Endothelial cell of umbilical vein (primary cell): ENCODE measurements around the gene C10orf53. TPM values are rescaled to one million over a fixed set of nuclear protein-coding genes. Genes with fewer than 3 reads are reported as not detected.

ENCODE experiments used
- BruUV-seq: library from RNA; stranded (reverse); fragments of 400-500 nt; replicated peaks from 2 replicates; lab custom pipeline; 2021; lab: Mats Ljungman, UMichigan
- CTCF ChIA-PET: fragments of 300-600, 350-600 bp; sonication (Branson Sonifier 250); formaldehyde crosslinking; loops from one replicate; lab custom pipeline; 2021; ENCODE audit warnings: antibody characterized with exemption, inconsistent platforms; lab: Charles Lee
- POLR2A ChIA-PET: fragments of 300-600, 350-600 bp; sonication (Branson Sonifier 250); formaldehyde crosslinking; loops from one replicate; lab custom pipeline; 2021; ENCODE audit warnings: antibody characterized with exemption, inconsistent platforms; lab: Charles Lee
- DNase-seq: peaks from one replicate; pipeline ENCODE4 v3.0.0-alpha.2; 2011; ENCODE audit warnings: low read depth, low spot score
- FAIRE-seq: peaks from 2 replicates; lab custom pipeline; 2011; peaks lifted over from hg19 to GRCh38; lab: Jason Lieb, UNC
- H2AFZ ChIP-seq: 2 replicates; pipeline ENCODE4 v1.6.0; 2012; ENCODE audit warnings: low read depth, low read length, control low read depth, inconsistent platforms
- H3K27ac ChIP-seq: 2 replicates; pipeline ENCODE4 v1.5.1; 2011; ENCODE audit warnings: low read depth, mild to moderate bottlenecking, control low read depth, low read length, moderate library complexity; ENCODE audit not compliant: insufficient read depth
- H3K27me3 ChIP-seq, 2 experiments: 2 replicates each; pipeline versions ENCODE4 v1.6.0 to v1.6.1; 2011; ENCODE audit warnings: low read length in 2 of 2, mixed read lengths in 1 of 2; ENCODE audit not compliant: control insufficient read depth in 2 of 2, insufficient read depth in 2 of 2
- H3K36me3 ChIP-seq, 2 experiments: 2 replicates in 1 of 2; 3 replicates in 1 of 2; pipeline ENCODE4 v1.5.1; 2011; ENCODE audit warnings: low read length in 2 of 2, mild to moderate bottlenecking in 1 of 2, moderate library complexity in 1 of 2; ENCODE audit not compliant: control insufficient read depth in 2 of 2, insufficient read depth in 2 of 2; ENCODE audit errors: extremely low read depth in 1 of 2
- H3K4me1 ChIP-seq: 3 replicates; pipeline ENCODE4 v1.5.1; 2011; ENCODE audit warnings: mild to moderate bottlenecking, low read length; ENCODE audit not compliant: control insufficient read depth, insufficient read depth; ENCODE audit errors: extremely low read depth
- H3K4me2 ChIP-seq: 2 replicates; pipeline ENCODE4 v1.6.1; 2011; ENCODE audit warnings: low read length, control low read depth, mixed read lengths; ENCODE audit not compliant: insufficient read depth
- H3K4me3 ChIP-seq, 3 experiments: fragments of 200-600 bp in 1 of 3; sonication (generic), shearing (Covaris generic) in 1 of 3; replicated peaks in 1 of 3; 2 replicates each; pipeline ENCODE4 v1.5.1; 2011 to 2016; ENCODE audit warnings: control low read depth in 3 of 3, low read length in 3 of 3, mild to moderate bottlenecking in 2 of 3, inconsistent platforms in 1 of 3, low read depth in 1 of 3, moderate library complexity in 1 of 3; ENCODE audit not compliant: insufficient read depth in 1 of 3
- H3K79me2 ChIP-seq: 2 replicates; pipeline ENCODE4 v1.6.0; 2012; ENCODE audit warnings: low read length, inconsistent platforms; ENCODE audit not compliant: control insufficient read depth, insufficient read depth
- H3K9ac ChIP-seq: replicated peaks from 2 replicates; pipeline ENCODE3; 2011; ENCODE audit warnings: low read length, control low read depth; ENCODE audit not compliant: insufficient read depth; ENCODE audit errors: extremely low read depth
- H3K9me1 ChIP-seq: replicated peaks from 3 replicates; pipeline ENCODE4 v1.6.0; 2011; ENCODE audit warnings: mild to moderate bottlenecking, low read length; ENCODE audit not compliant: control insufficient read depth, insufficient read depth; ENCODE audit errors: extremely low read depth
- H3K9me3 ChIP-seq: replicated peaks from 2 replicates; pipeline ENCODE4 v1.5.1; 2012; ENCODE audit warnings: low read length, inconsistent platforms; ENCODE audit not compliant: control insufficient read depth, insufficient read depth
- H4K20me1 ChIP-seq: replicated peaks from 2 replicates; pipeline ENCODE3; 2011; ENCODE audit warnings: mild to moderate bottlenecking, low read length; ENCODE audit not compliant: control insufficient read depth, insufficient read depth; ENCODE audit errors: extremely low read depth
- EZH2 ChIP-seq: IDR thresholded peaks from 2 replicates; pipeline ENCODE4 v1.6.1; 2012; ENCODE audit warnings: borderline replicate concordance, low read depth, mild to moderate bottlenecking, moderate library complexity, low read length, inconsistent platforms; ENCODE audit not compliant: severe bottlenecking
- FOS ChIP-seq: IDR thresholded peaks from 2 replicates; pipeline ENCODE4 v1.6.1; 2011; ENCODE audit warnings: mild to moderate bottlenecking, low read length, moderate library complexity, borderline replicate concordance; ENCODE audit not compliant: insufficient read depth
- GATA2 ChIP-seq: IDR thresholded peaks from 2 replicates; pipeline ENCODE4 v1.7.0; 2011; ENCODE audit warnings: low read depth, mild to moderate bottlenecking, moderate library complexity, mixed read lengths, low read length; ENCODE audit not compliant: insufficient read length, insufficient read depth
- JUN ChIP-seq: IDR thresholded peaks from 2 replicates; pipeline ENCODE4 v1.6.1; 2011; ENCODE audit warnings: borderline replicate concordance, low read depth; ENCODE audit not compliant: insufficient read length, insufficient read depth
- MYC ChIP-seq: IDR thresholded peaks from one replicate; pipeline ENCODE4 v1.6.1; 2011; ENCODE audit warnings: mild to moderate bottlenecking, low read depth, low read length
- POLR2A ChIP-seq: IDR thresholded peaks from 2 replicates; pipeline ENCODE4 v1.6.1; 2012; ENCODE audit warnings: low read depth, mild to moderate bottlenecking, control low read depth, low read length
- POLR2AphosphoS5 ChIP-seq: IDR thresholded peaks from 2 replicates; pipeline ENCODE4 v1.6.1; 2012; ENCODE audit warnings: low read depth, mild to moderate bottlenecking, control low read depth, low read length, moderate library complexity; ENCODE audit not compliant: insufficient read depth
- dilution Hi-C: fragments of 300-500 bp; cut with MboI; formaldehyde crosslinking; loops from one replicate; pipeline ENCODE4 v1.15.0; 2019; ENCODE audit warnings: low sequenced_read_pairs; ENCODE audit not compliant: extremely low pct_ligation_motif_present
- intact Hi-C: fragments of 100-400 bp; cut with micrococcal nuclease; formaldehyde crosslinking; loops from one replicate; pipeline ENCODE4 v1.10.0; 2022
- polyA plus RNA-seq, 4 experiments: library from polyadenylated mRNA; depleted of rRNA in 3 of 4; stranded (reverse) in 3 of 4; unstranded in 1 of 4; fragments of >200 nt; gene quantifications; 2 replicates each; pipeline versions ENCODE4 v1.2.1 to v1.2.3, GENCODE V29; 2011 to 2012; ENCODE audit warnings: missing spikeins in 1 of 4
- total RNA-seq: library from RNA; stranded (reverse); gene quantifications from 2 replicates; pipeline ENCODE4 v1.2.3, GENCODE V29; 2021
- TF ChIP-seq, protein P1 (sequence below), 2 donors: IDR thresholded peaks; 1 replicate in 1 of 2; 2 replicates in 1 of 2; pipeline ENCODE4 v1.5.1; 2011; ENCODE audit warnings: low read length in 2 of 2, mild to moderate bottlenecking in 2 of 2, moderate library complexity in 2 of 2, control low read depth in 1 of 2, inconsistent platforms in 1 of 2, low read depth in 1 of 2; ENCODE audit not compliant: insufficient read depth in 1 of 2; ENCODE audit errors: extremely low read depth in 1 of 2
- TF ChIP-seq, protein P2 (sequence below): IDR thresholded peaks from 2 replicates; pipeline ENCODE4 v1.6.1; 2011; ENCODE audit not compliant: insufficient read depth, insufficient read length

Gene C10orf53
- total and polyA plus RNA-seq, 2 donors (not counting 3 experiments of a cell fraction or from before 2014, with no cell fraction given), result not detected

DNA sequence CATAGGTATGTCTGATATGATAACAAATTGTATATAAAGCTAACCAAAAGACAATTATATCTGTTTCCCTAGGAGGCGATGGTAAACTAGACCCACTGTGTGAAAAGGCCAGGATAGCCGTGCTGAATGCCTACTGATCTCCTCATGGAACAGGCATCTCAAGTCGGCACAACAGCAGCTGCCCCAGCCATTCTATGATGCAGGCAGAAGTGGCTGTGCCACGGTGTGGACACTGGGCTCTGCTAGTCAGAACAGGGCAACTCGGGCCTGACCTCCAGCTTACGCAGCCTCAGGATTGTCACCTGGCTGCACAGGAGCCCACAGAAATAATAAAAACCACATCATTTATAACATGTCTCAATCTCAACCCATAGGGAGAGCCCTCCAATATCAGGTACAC lies 15.0 kb downstream of the C10orf53 start:
- FAIRE-seq, result no peak
- Histone ChIP-seq H4K20me1 (no peaks in the 10 kb centered on the region), H3K9me1 (no peaks in the 10 kb centered on the region), H3K27me3 (peaks cover 19 to 37% of the 10 kb centered on the region in 2 experiments), H3K4me2 (no peak overlapping the region), H3K9me3 (no peaks in the 10 kb centered on the region), H3K9ac (no peak overlapping the region), H2AFZ (no peak overlapping the region), H3K4me1 (no peaks in the 10 kb centered on the region), H3K79me2 (no peaks in the 10 kb centered on the region), H3K4me3 (no peak overlapping the region), H3K27ac (no peak overlapping the region), H3K36me3 (no peaks in the 10 kb centered on the region)
- no peak for DNase-seq
- intact Hi-C loops, result loop anchor here (1.0 kb wide), 1 partner anchor 14 kb away; no protein-coding TSS in a partner anchor
- POLR2A ChIA-PET, result no interaction called here
- CTCF ChIA-PET, result no interaction called here
- no TSS peak for BruUV-seq
- dilution Hi-C loops, result no loop called here
- no peak for TF ChIP-seq GATA2
- no peak for TF ChIP-seq MYC
- TF ChIP-seq, protein P1, sequence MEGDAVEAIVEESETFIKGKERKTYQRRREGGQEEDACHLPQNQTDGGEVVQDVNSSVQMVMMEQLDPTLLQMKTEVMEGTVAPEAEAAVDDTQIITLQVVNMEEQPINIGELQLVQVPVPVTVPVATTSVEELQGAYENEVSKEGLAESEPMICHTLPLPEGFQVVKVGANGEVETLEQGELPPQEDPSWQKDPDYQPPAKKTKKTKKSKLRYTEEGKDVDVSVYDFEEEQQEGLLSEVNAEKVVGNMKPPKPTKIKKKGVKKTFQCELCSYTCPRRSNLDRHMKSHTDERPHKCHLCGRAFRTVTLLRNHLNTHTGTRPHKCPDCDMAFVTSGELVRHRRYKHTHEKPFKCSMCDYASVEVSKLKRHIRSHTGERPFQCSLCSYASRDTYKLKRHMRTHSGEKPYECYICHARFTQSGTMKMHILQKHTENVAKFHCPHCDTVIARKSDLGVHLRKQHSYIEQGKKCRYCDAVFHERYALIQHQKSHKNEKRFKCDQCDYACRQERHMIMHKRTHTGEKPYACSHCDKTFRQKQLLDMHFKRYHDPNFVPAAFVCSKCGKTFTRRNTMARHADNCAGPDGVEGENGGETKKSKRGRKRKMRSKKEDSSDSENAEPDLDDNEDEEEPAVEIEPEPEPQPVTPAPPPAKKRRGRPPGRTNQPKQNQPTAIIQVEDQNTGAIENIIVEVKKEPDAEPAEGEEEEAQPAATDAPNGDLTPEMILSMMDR (IDR thresholded peaks at IDR 0.05; ENCODE audit: extremely low read depth in 1 of 2, insufficient read depth in 1 of 2, low read depth in 1 of 2, low read length in 2 of 2), result no peak
- TF ChIP-seq, protein P2, sequence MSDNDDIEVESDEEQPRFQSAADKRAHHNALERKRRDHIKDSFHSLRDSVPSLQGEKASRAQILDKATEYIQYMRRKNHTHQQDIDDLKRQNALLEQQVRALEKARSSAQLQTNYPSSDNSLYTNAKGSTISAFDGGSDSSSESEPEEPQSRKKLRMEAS, result no peak
- TF ChIP-seq POLR2AphosphoS5, result no peak
- no peak for TF ChIP-seq EZH2
- no peak for TF ChIP-seq JUN
- no peak for TF ChIP-seq POLR2A
- no peak for TF ChIP-seq FOS
